DOHH2 (cell line): ENCODE results near the gene CIAO2A.

Experiments used
- H3F3A ChIP-seq: fragments of 200-600 bp; sonication (generic), shearing (Covaris generic); 2 replicates; pipeline ENCODE4 v1.6.0; 2016; ENCODE audit warnings: antibody characterized with exemption, mild to moderate bottlenecking; ENCODE audit not compliant: control insufficient read depth, insufficient read depth
- H3K27ac ChIP-seq: fragments of 200-600 bp; sonication (generic); 2 replicates; pipeline ENCODE4 v1.5.1; 2014; ENCODE audit warnings: low read depth, mild to moderate bottlenecking, low read length, moderate library complexity
- H3K27me3 ChIP-seq: fragments of 200-600 bp; sonication (generic); 2 replicates; pipeline ENCODE4 v1.6.1; 2014; ENCODE audit warnings: mild to moderate bottlenecking, low read length, mixed read lengths; ENCODE audit not compliant: control insufficient read depth
- H3K36me3 ChIP-seq: fragments of 200-600 bp; sonication (generic); 2 replicates; pipeline ENCODE4 v1.6.1; 2014; ENCODE audit warnings: mild to moderate bottlenecking, low read length, moderate library complexity, mixed read lengths; ENCODE audit not compliant: control insufficient read depth
- H3K4me1 ChIP-seq: fragments of 200-600 bp; sonication (generic); 2 replicates; pipeline ENCODE4 v1.6.1; 2014; ENCODE audit warnings: mild to moderate bottlenecking, low read length, mixed read lengths; ENCODE audit not compliant: control insufficient read depth
- H3K4me2 ChIP-seq: fragments of 200-600 bp; sonication (generic); 2 replicates; pipeline ENCODE4 v1.6.0; 2014; ENCODE audit warnings: mild to moderate bottlenecking, low read length, moderate library complexity
- H3K4me3 ChIP-seq: fragments of 200-600 bp; sonication (generic); 2 replicates; pipeline ENCODE4 v1.5.1; 2014; ENCODE audit warnings: mild to moderate bottlenecking, low read length, mixed read lengths
- H3K79me2 ChIP-seq: fragments of 200-600 bp; sonication (generic); 2 replicates; pipeline ENCODE4 v1.6.1; 2014; ENCODE audit warnings: mild to moderate bottlenecking, low read length, mixed read lengths; ENCODE audit not compliant: control insufficient read depth
- H3K9me2 ChIP-seq: fragments of 200-600 bp; sonication (generic); replicated peaks from 2 replicates; pipeline ENCODE4 v1.6.1; 2014; ENCODE audit warnings: mild to moderate bottlenecking, low read length, mixed read lengths; ENCODE audit not compliant: control insufficient read depth
- H3K9me3 ChIP-seq: fragments of 200-600 bp; sonication (generic); 2 replicates; pipeline ENCODE4 v1.6.1; 2014; ENCODE audit warnings: antibody characterized with exemption, low read length, mixed read lengths; ENCODE audit not compliant: control insufficient read depth, insufficient read depth
- H4K20me1 ChIP-seq: fragments of 200-600 bp; sonication (generic); 2 replicates; pipeline ENCODE4 v1.6.0; 2014; ENCODE audit warnings: low read depth, mild to moderate bottlenecking, antibody characterized with exemption, low read length, moderate library complexity; ENCODE audit not compliant: control insufficient read depth, insufficient read depth
- EZH2phosphoT487 ChIP-seq: fragments of 200-600 bp; sonication (generic); IDR thresholded peaks from 2 replicates; pipeline ENCODE4 v1.6.1; 2017; ENCODE audit warnings: borderline replicate concordance, mild to moderate bottlenecking, antibody characterized with exemption, low read length, moderate library complexity, mixed read lengths
- TF ChIP-seq, protein P1 (sequence below): fragments of 200-600 bp; sonication (generic); IDR thresholded peaks from one replicate; pipeline ENCODE4 v1.5.1; 2014; ENCODE audit warnings: antibody characterized with exemption, mild to moderate bottlenecking, low read depth, low read length; ENCODE audit not compliant: poor library complexity, severe bottlenecking

Gene CIAO2A

GRCh38 chr15:64105113-64105704 is 11.6 kb upstream of the CIAO2A start:
- peaks cover 24% of the 10 kb centered on the region for H4K20me1 ChIP-seq
- no peak overlapping the region for H3K27ac ChIP-seq
- TF ChIP-seq, protein P1, sequence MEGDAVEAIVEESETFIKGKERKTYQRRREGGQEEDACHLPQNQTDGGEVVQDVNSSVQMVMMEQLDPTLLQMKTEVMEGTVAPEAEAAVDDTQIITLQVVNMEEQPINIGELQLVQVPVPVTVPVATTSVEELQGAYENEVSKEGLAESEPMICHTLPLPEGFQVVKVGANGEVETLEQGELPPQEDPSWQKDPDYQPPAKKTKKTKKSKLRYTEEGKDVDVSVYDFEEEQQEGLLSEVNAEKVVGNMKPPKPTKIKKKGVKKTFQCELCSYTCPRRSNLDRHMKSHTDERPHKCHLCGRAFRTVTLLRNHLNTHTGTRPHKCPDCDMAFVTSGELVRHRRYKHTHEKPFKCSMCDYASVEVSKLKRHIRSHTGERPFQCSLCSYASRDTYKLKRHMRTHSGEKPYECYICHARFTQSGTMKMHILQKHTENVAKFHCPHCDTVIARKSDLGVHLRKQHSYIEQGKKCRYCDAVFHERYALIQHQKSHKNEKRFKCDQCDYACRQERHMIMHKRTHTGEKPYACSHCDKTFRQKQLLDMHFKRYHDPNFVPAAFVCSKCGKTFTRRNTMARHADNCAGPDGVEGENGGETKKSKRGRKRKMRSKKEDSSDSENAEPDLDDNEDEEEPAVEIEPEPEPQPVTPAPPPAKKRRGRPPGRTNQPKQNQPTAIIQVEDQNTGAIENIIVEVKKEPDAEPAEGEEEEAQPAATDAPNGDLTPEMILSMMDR: no peak
- TF ChIP-seq EZH2phosphoT487: no peak
- no peak overlapping the region for H3K4me3 ChIP-seq
- H3K36me3 ChIP-seq: 0 out of 2 replicates have a peak, but pooled peaks cover 7% of the 10 kb centered on the region
- H3K4me2 ChIP-seq: no peak overlapping the region
- peaks cover 21% of the 10 kb centered on the region for H3K4me1 ChIP-seq
- H3K79me2 ChIP-seq: peaks cover 95% of the 10 kb centered on the region
- H3F3A ChIP-seq: 0 out of 2 replicates have a peak, but pooled peaks cover 2% of the 10 kb centered on the region
- H3K27me3 ChIP-seq: no peaks in the 10 kb centered on the region
- no peaks in the 10 kb centered on the region for H3K9me2 ChIP-seq
- H3K9me3 ChIP-seq: no peaks in the 10 kb centered on the region

GRCh38 chr15:64102497-64102896 is 8.9 kb upstream of the CIAO2A start:
- Histone ChIP-seq H3K79me2 (peaks cover 99% of the 10 kb centered on the region), H3K9me3 (no peaks in the 10 kb centered on the region), H3K27ac (no peak overlapping the region), H3K4me3 (no peak overlapping the region), H3K9me2 (no peaks in the 10 kb centered on the region), H3K27me3 (no peaks in the 10 kb centered on the region), H3K4me1 (peaks cover 28% of the 10 kb centered on the region), H4K20me1 (peaks cover 30% of the 10 kb centered on the region), H3K4me2 (no peak overlapping the region), H3K36me3 (peaks cover 16% of the 10 kb centered on the region), H3F3A (0 out of 2 replicates have a peak, but pooled peaks cover 2% of the 10 kb centered on the region)
- TF ChIP-seq, protein P1: no peak
- no peak for TF ChIP-seq EZH2phosphoT487

DNA sequence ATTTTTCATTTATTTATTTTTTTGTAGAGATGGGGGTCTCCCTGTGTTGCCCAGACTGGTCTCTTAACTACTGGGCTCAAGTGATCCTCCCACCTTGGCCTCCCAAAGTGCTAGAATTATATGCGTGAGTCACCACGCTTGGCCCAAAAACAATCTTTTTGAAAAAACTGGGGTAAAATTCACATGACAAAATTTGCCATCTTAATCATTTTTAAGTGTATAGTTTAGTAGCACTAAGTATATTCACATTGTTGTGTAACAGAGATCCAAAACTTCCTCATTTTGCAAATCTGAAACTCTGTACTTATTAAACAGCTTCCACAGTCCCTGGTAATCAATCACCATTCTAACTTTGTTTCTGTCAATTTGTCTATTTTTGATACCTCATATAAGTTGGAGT is 7.3 kb upstream of the CIAO2A start:
- Histone ChIP-seq H3K4me2 (no peak overlapping the region), H3K27me3 (no peaks in the 10 kb centered on the region), H3K9me3 (no peaks in the 10 kb centered on the region), H3K9me2 (no peaks in the 10 kb centered on the region), H3K4me3 (no peak overlapping the region), H3K36me3 (peaks cover 13% of the 10 kb centered on the region), H3K79me2 (peaks cover 99% of the 10 kb centered on the region), H4K20me1 (peaks cover 19% of the 10 kb centered on the region), H3K4me1 (peaks cover 36% of the 10 kb centered on the region), H3K27ac (no peak overlapping the region), H3F3A (0 out of 2 replicates have a peak, but pooled peaks cover 2% of the 10 kb centered on the region)
- no peak for TF ChIP-seq EZH2phosphoT487
- TF ChIP-seq, protein P1: no peak
